HEK293T (cell line): ENCODE data around the gene C19orf67.

Experiments used
- CTCF ChIA-PET: fragments of 350-600 bp; formaldehyde crosslinking; extraction: SDS; loops from one replicate; lab custom pipeline; 2021; ENCODE audit warnings: antibody characterized with exemption, inconsistent platforms; lab: Yijun Ruan, JAX
- POLR2A ChIA-PET: fragments of 350-600 bp; formaldehyde crosslinking; extraction: SDS; loops from one replicate; lab custom pipeline; 2020; ENCODE audit warnings: antibody characterized with exemption, inconsistent platforms; lab: Yijun Ruan, JAX
- DNase-seq: peaks from one replicate; pipeline ENCODE4 v3.0.0; 2012; ENCODE audit warnings: mixed read lengths; ENCODE audit errors: extremely low spot score
- ARNT ChIP-seq: fragments of 450-650 bp; IDR thresholded peaks from 2 replicates; pipeline ENCODE4 v1.6.1; 2017; ENCODE audit warnings: mild to moderate bottlenecking
- BHLHE40 ChIP-seq: fragments of 450-650 bp; IDR thresholded peaks from 2 replicates; pipeline ENCODE4 v1.6.1; 2016; ENCODE audit warnings: mild to moderate bottlenecking, moderate library complexity, borderline replicate concordance
- CTBP1 ChIP-seq: fragments of 450-650 bp; IDR thresholded peaks from 2 replicates; pipeline ENCODE4 v1.6.1; 2016; ENCODE audit warnings: borderline replicate concordance
- ELF4 ChIP-seq: fragments of 450-650 bp; IDR thresholded peaks from 2 replicates; pipeline ENCODE4 v1.6.1; 2017; ENCODE audit warnings: antibody characterized with exemption
- FOXA1 ChIP-seq: fragments of 450-650 bp; IDR thresholded peaks from 2 replicates; pipeline ENCODE4 v1.6.1; 2016; ENCODE audit warnings: mild to moderate bottlenecking
- FOXK2 ChIP-seq: fragments of 450-650 bp; IDR thresholded peaks from 2 replicates; pipeline ENCODE4 v1.6.1; 2016; ENCODE audit warnings: mild to moderate bottlenecking
- FOXM1 ChIP-seq: fragments of 450-650 bp; IDR thresholded peaks from 2 replicates; pipeline ENCODE4 v1.6.1; 2017; ENCODE audit warnings: mild to moderate bottlenecking, borderline replicate concordance
- HDGF ChIP-seq: fragments of 450-650 bp; IDR thresholded peaks from 2 replicates; pipeline ENCODE4 v1.6.1; 2017; ENCODE audit warnings: antibody characterized with exemption, borderline replicate concordance
- L3MBTL2 ChIP-seq: fragments of 450-650 bp; conservative IDR thresholded peaks from 2 replicates; pipeline ENCODE4 v1.6.1; 2016; ENCODE audit warnings: mild to moderate bottlenecking
- LEF1 ChIP-seq: fragments of 450-650 bp; IDR thresholded peaks from 2 replicates; pipeline ENCODE4 v1.6.1; 2017; ENCODE audit warnings: mild to moderate bottlenecking, borderline replicate concordance
- NFRKB ChIP-seq: fragments of 450-650 bp; IDR thresholded peaks from 2 replicates; pipeline ENCODE4 v1.6.1; 2016; ENCODE audit warnings: mild to moderate bottlenecking, moderate library complexity
- PKNOX1 ChIP-seq: fragments of 450-650 bp; IDR thresholded peaks from 2 replicates; pipeline ENCODE4 v1.6.1; 2016
- SP1 ChIP-seq: fragments of 450-650 bp; IDR thresholded peaks from 2 replicates; pipeline ENCODE4 v1.6.1; 2017
- SUZ12 ChIP-seq: fragments of 450-650 bp; IDR thresholded peaks from 2 replicates; pipeline ENCODE4 v1.6.1; 2016; ENCODE audit warnings: mild to moderate bottlenecking
- TARDBP ChIP-seq: fragments of 450-650 bp; IDR thresholded peaks from 2 replicates; pipeline ENCODE4 v1.6.1; 2016
- ZNF384 ChIP-seq: fragments of 450-650 bp; IDR thresholded peaks from 2 replicates; pipeline ENCODE4 v1.6.1; 2016

Gene C19orf67

GRCh38 chr19:14105680-14106079 lies 20.1 kb upstream of the C19orf67 start:
- CTCF ChIA-PET: no interaction called here
- POLR2A ChIA-PET: no interaction called here
- no peak for DNase-seq
- no peak for TF ChIP-seq CTBP1
- TF ChIP-seq ELF4: no peak
- TF ChIP-seq PKNOX1: no peak
- no peak for TF ChIP-seq NFRKB

GRCh38 chr19:14103310-14103709 lies 17.7 kb upstream of the C19orf67 start:
- TF ChIP-seq L3MBTL2 (no peak), ELF4 (no peak), LEF1 (no peak), BHLHE40 (no peak), SP1 (no peak), FOXM1 (no peak), ZNF384 (no peak), NFRKB (no peak), FOXA1 (no peak), ARNT (no peak), CTBP1 (no peak), HDGF (no peak)
- POLR2A ChIA-PET: interaction anchor here (0.9 to 1.9 kb wide), 2 partner anchors 9 to 33 kb away, joined by 3 to 5 read pairs; partner anchors contain the start of gene ASF1B
- CTCF ChIA-PET: no interaction called here

GRCh38 chr19:14102756-14103155 lies 17.2 kb upstream of the C19orf67 start:
- POLR2A ChIA-PET: interaction anchor here (1.9 kb wide), 1 partner anchor 34 kb away, joined by 5 read pairs; the partner anchor contains the start of gene ASF1B
- no peak for TF ChIP-seq SUZ12
- TF ChIP-seq TARDBP: no peak
- no peak for TF ChIP-seq ELF4
- TF ChIP-seq NFRKB: no peak
- no peak for TF ChIP-seq FOXA1
- TF ChIP-seq HDGF: no peak
- TF ChIP-seq FOXM1: no peak
- no peak for TF ChIP-seq SP1
- TF ChIP-seq ARNT: no peak
- no peak for TF ChIP-seq L3MBTL2
- no peak for TF ChIP-seq PKNOX1
- no peak for TF ChIP-seq BHLHE40
- TF ChIP-seq FOXK2: no peak
- CTCF ChIA-PET: no interaction called here
- DNase-seq: no peak

More at GRCh38 chr19:14103310-14103709, 17.7 kb upstream of the C19orf67 start:
- no peak for DNase-seq

GRCh38 chr19:14102102-14102696 lies 16.6 kb upstream of the C19orf67 start:
- POLR2A ChIA-PET: no interaction called here
- TF ChIP-seq FOXA1: no peak
- no peak for TF ChIP-seq LEF1
- TF ChIP-seq SP1: no peak
- TF ChIP-seq ARNT: no peak
- no peak for TF ChIP-seq CTBP1
- TF ChIP-seq BHLHE40: no peak
- TF ChIP-seq SUZ12: no peak
- TF ChIP-seq ZNF384: no peak
- TF ChIP-seq FOXK2: no peak
- DNase-seq: no peak
- CTCF ChIA-PET: no interaction called here

- no peak for TF ChIP-seq ARNT
- TF ChIP-seq TARDBP: no peak
- no peak for TF ChIP-seq PKNOX1
- no peak for TF ChIP-seq SUZ12
- TF ChIP-seq HDGF: no peak
- TF ChIP-seq FOXA1: no peak
- no peak for TF ChIP-seq LEF1
- TF ChIP-seq SP1: no peak
- CTCF ChIA-PET: no interaction called here
- no peak for DNase-seq
- POLR2A ChIA-PET: interaction anchor here (0.8 kb wide), 1 partner anchor 36 kb away, joined by 3 read pairs; the partner anchor contains the start of gene ASF1B
Observed at GRCh38 chr19:14101003-14101545, 15.5 kb upstream of the C19orf67 start.

- ChIA-PET CTCF (interaction anchor here (0.6 kb wide), 1 partner anchor 356 kb away, joined by 3 read pairs; no protein-coding TSS in a partner anchor), POLR2A (no interaction called here)
- TF ChIP-seq HDGF: no peak
- no peak for TF ChIP-seq SUZ12
- TF ChIP-seq TARDBP: no peak
- no peak for TF ChIP-seq ARNT
- TF ChIP-seq CTBP1: no peak
- TF ChIP-seq SP1: no peak
- no peak for TF ChIP-seq FOXK2
- no peak for TF ChIP-seq FOXA1
- no peak for TF ChIP-seq BHLHE40
- no peak for TF ChIP-seq PKNOX1
- no peak for TF ChIP-seq ZNF384
- TF ChIP-seq FOXM1: no peak
- no peak for TF ChIP-seq L3MBTL2
- TF ChIP-seq ELF4: no peak
- no peak for TF ChIP-seq NFRKB
- TF ChIP-seq LEF1: no peak
- no peak for DNase-seq
Observed at GRCh38 chr19:14097532-14098151, 12.1 kb upstream of the C19orf67 start.
